Liver (tissue), 9 donors: ENCODE results near the gene ZBTB17. TPM values are rescaled to one million over a fixed set of nuclear protein-coding genes. Genes with fewer than 3 reads are reported as not detected.
"Not testable (repeated sequence)": the region's sequence is repeated elsewhere in the genome, so short reads cannot be mapped to it uniquely, and the experiment has no call there.

ENCODE experiments used
- DNase-seq: peaks from one replicate; pipeline ENCODE4 v3.0.0-alpha.2; 2017; ENCODE audit warnings: low spot score
- H3K27ac ChIP-seq, 2 donors: one replicate each; pipeline ENCODE4 v1.7.0; 2013; ENCODE audit warnings: inconsistent platforms in 2 of 2, low read length in 2 of 2, control low read depth in 1 of 2, low read depth in 1 of 2, mild to moderate bottlenecking in 1 of 2
- H3K27me3 ChIP-seq, 4 donors: one replicate each; pipeline versions ENCODE4 v1.6.1 to v1.7.0; 2013; ENCODE audit warnings: low read length in 3 of 4, inconsistent platforms in 1 of 4, mild to moderate bottlenecking in 1 of 4, moderate library complexity in 1 of 4; ENCODE audit not compliant: control insufficient read depth in 4 of 4, insufficient read depth in 4 of 4
- H3K36me3 ChIP-seq, 4 donors: one replicate each; pipeline versions ENCODE4 v1.6.1 to v1.7.0; 2013; ENCODE audit warnings: low read length in 3 of 4, mild to moderate bottlenecking in 3 of 4, low read depth in 1 of 4, moderate library complexity in 1 of 4; ENCODE audit not compliant: control insufficient read depth in 4 of 4, insufficient read depth in 3 of 4
- H3K4me1 ChIP-seq, 4 donors: one replicate each; pipeline versions ENCODE4 v1.6.1 to v1.7.0; 2013; ENCODE audit warnings: low read length in 3 of 4, mild to moderate bottlenecking in 3 of 4, moderate library complexity in 1 of 4; ENCODE audit not compliant: control insufficient read depth in 4 of 4, insufficient read depth in 4 of 4
- H3K4me3 ChIP-seq, 3 donors: one replicate each; pipeline versions ENCODE4 v1.6.1 to v1.7.0; 2013; ENCODE audit warnings: low read length in 3 of 3, control low read depth in 1 of 3, low read depth in 1 of 3, mild to moderate bottlenecking in 1 of 3
- H3K9ac ChIP-seq, 2 donors: one replicate each; pipeline ENCODE4 v1.7.0; 2013; ENCODE audit warnings: low read length in 2 of 2, mild to moderate bottlenecking in 2 of 2, moderate library complexity in 2 of 2, control low read depth in 1 of 2, low read depth in 1 of 2
- H3K9me3 ChIP-seq, 4 donors: one replicate each; pipeline versions ENCODE4 v1.6.1 to v1.7.0; 2013; ENCODE audit warnings: low read length in 3 of 4; ENCODE audit not compliant: control insufficient read depth in 4 of 4
- ATF3 ChIP-seq: IDR thresholded peaks from 2 replicates; pipeline ENCODE4 v1.6.1; 2016; ENCODE audit warnings: antibody characterized with exemption
- CTCF ChIP-seq: fragments of 150-350 bp; IDR thresholded peaks from 2 replicates; pipeline ENCODE4 v1.5.1; 2017; ENCODE audit warnings: improper control_type of control experiment, low read depth, low read length; ENCODE audit not compliant: missing input control
- EGR1 ChIP-seq, 2 donors: IDR thresholded peaks; 2 replicates each; pipeline ENCODE4 v1.6.1; 2016 to 2018; ENCODE audit warnings: antibody characterized with exemption in 2 of 2, low read depth in 2 of 2
- FOXA1 ChIP-seq: IDR thresholded peaks from 2 replicates; pipeline ENCODE4 v1.6.1; 2016; ENCODE audit warnings: antibody characterized with exemption
- FOXA2 ChIP-seq: IDR thresholded peaks from 2 replicates; pipeline ENCODE4 v1.6.1; 2016; ENCODE audit warnings: antibody characterized with exemption
- GABPA ChIP-seq, 2 donors: IDR thresholded peaks in 1 of 2; conservative IDR thresholded peaks in 1 of 2; 2 replicates each; pipeline ENCODE4 v1.6.1; 2016; ENCODE audit warnings: antibody characterized with exemption in 2 of 2, mild to moderate bottlenecking in 1 of 2, moderate library complexity in 1 of 2
- HNF4A ChIP-seq, 2 donors: conservative IDR thresholded peaks; 2 replicates each; pipeline ENCODE4 v1.6.1; 2016; ENCODE audit warnings: antibody characterized with exemption in 2 of 2, mild to moderate bottlenecking in 2 of 2
- HNF4G ChIP-seq: IDR thresholded peaks from 2 replicates; pipeline ENCODE4 v1.6.1; 2016; ENCODE audit warnings: antibody characterized with exemption
- JUND ChIP-seq, 2 donors: IDR thresholded peaks; 2 replicates each; pipeline ENCODE4 v1.6.1; 2016; ENCODE audit warnings: antibody characterized with exemption in 2 of 2
- MAX ChIP-seq: IDR thresholded peaks from 2 replicates; pipeline ENCODE4 v1.6.1; 2016; ENCODE audit warnings: antibody characterized with exemption
- NR2F2 ChIP-seq: IDR thresholded peaks from 2 replicates; pipeline ENCODE4 v1.6.1; 2016; ENCODE audit warnings: antibody characterized with exemption
- RAD21 ChIP-seq, 2 donors: IDR thresholded peaks; 2 replicates each; pipeline ENCODE4 v1.6.1; 2016; ENCODE audit warnings: antibody characterized with exemption in 2 of 2, mild to moderate bottlenecking in 2 of 2
- REST ChIP-seq: IDR thresholded peaks from 2 replicates; pipeline ENCODE4 v1.6.1; 2016; ENCODE audit warnings: antibody characterized with exemption, mild to moderate bottlenecking
- RXRA ChIP-seq, 2 donors: IDR thresholded peaks; 2 replicates each; pipeline ENCODE4 v1.6.1; 2017 to 2018; ENCODE audit warnings: antibody characterized with exemption in 2 of 2, mild to moderate bottlenecking in 1 of 2
- SP1 ChIP-seq: IDR thresholded peaks from 2 replicates; pipeline ENCODE4 v1.6.1; 2018; ENCODE audit warnings: antibody characterized with exemption, mild to moderate bottlenecking
- TAF1 ChIP-seq: conservative IDR thresholded peaks from 2 replicates; pipeline ENCODE4 v1.6.1; 2016; ENCODE audit warnings: antibody characterized with exemption, mild to moderate bottlenecking
- ZBTB33 ChIP-seq: IDR thresholded peaks from 2 replicates; pipeline ENCODE4 v1.6.1; 2016; ENCODE audit warnings: antibody characterized with exemption
- WGBS: extraction: QIAGEN DNeasy Blood & Tissue Kit; methylation state at CpG from one replicate; pipeline ENCODE4 v1.1.7; 2013; 5-methylcytosine and 5-hydroxymethylcytosine counted together
- polyA plus RNA-seq, 2 donors: library from polyadenylated mRNA; stranded (reverse) in 1 of 2; unstranded in 1 of 2; fragments of 200-250 nt in 1 of 2; fragments of >200 nt in 1 of 2; fragmentation: Nextera tagmentation in 1 of 2; extraction: Ambion mirVana in 1 of 2; gene quantifications; one replicate each; pipeline versions ENCODE4 v1.2.1 to v1.2.3, GENCODE V29; 2013 to 2015
- total RNA-seq, 2 donors: library from RNA; depleted of rRNA; stranded (reverse); fragments of >200 nt; gene quantifications; one replicate each; pipeline ENCODE4 v1.2.3, GENCODE V29; 2014
- donor health status: healthy.
- donor health status: healthy.
- donor health status: healthy.
- donor health status: healthy.
- donor health status: healthy.

Gene ZBTB17
- total and polyA plus RNA-seq, 4 donors, result 8.9 to 15.1 (median 9.9) TPM

- no peak overlapping the region for H3K4me3 ChIP-seq
- no peaks in the 10 kb centered on the region for H3K9me3 ChIP-seq
- TF ChIP-seq FOXA2, result no peak
- TF ChIP-seq NR2F2, result no peak
- TF ChIP-seq FOXA1, result no peak
- no peak for TF ChIP-seq MAX
- no peak for TF ChIP-seq HNF4A (conservative IDR thresholded peaks at IDR 0.05)
- TF ChIP-seq TAF1, result no peak
- no peak for TF ChIP-seq JUND (IDR thresholded peaks at IDR 0.05)
- no peak for TF ChIP-seq CTCF
- no peak for DNase-seq
- 95% methylated on average over 17 of the region's 17 CpGs for WGBS
- no peak overlapping the region for H3K27ac ChIP-seq
- peaks cover 12 to 82% (median 67%) of the 10 kb centered on the region in 4 donors for H3K36me3 ChIP-seq
- no peaks in the 10 kb centered on the region for H3K27me3 ChIP-seq
- no peaks in the 10 kb centered on the region for H3K4me1 ChIP-seq
- H3K9ac ChIP-seq, result no peak overlapping the region
Observed at GRCh38 chr1:15928971-15929965, 46.6 kb downstream of the ZBTB17 start.

- not testable (repeated sequence) for H3K9me3 ChIP-seq, H3K9ac ChIP-seq, H3K27me3 ChIP-seq, H3K4me1 ChIP-seq, H3K27ac ChIP-seq, H3K4me3 ChIP-seq, DNase-seq
- peaks cover 4 to 85% (median 62%) of the 10 kb centered on the region in 4 donors for H3K36me3 ChIP-seq
- WGBS, result 93% methylated on average over 8 of the region's 8 CpGs
Observed at GRCh38 chr1:15926448-15926847, 49.5 kb downstream of the ZBTB17 start.

- no peaks in the 10 kb centered on the region for H3K4me1 ChIP-seq
- no peaks in the 10 kb centered on the region for H3K27me3 ChIP-seq
- H3K27ac ChIP-seq, result no peak overlapping the region
- H3K36me3 ChIP-seq, result peaks cover 5 to 76% (median 48%) of the 10 kb centered on the region in 4 donors
- no peak overlapping the region for H3K4me3 ChIP-seq
- 92% methylated on average over 2 of the region's 2 CpGs for WGBS
- no peaks in the 10 kb centered on the region for H3K9me3 ChIP-seq
- H3K9ac ChIP-seq, result no peak overlapping the region
- DNase-seq, result no peak
- TF ChIP-seq EGR1 (IDR thresholded peaks at IDR 0.05; ENCODE audit: low read depth in 2 of 2) (no peak), GABPA (IDR thresholded peaks at IDR 0.05 in 1 of 2, conservative IDR thresholded peaks at IDR 0.05 in 1 of 2) (no peak), ZBTB33 (no peak), RXRA (IDR thresholded peaks at IDR 0.05) (no peak), ATF3 (no peak), RAD21 (IDR thresholded peaks at IDR 0.05) (no peak), JUND (IDR thresholded peaks at IDR 0.05) (no peak), SP1 (no peak), FOXA2 (no peak), HNF4G (no peak), CTCF (no peak), REST (no peak)
Observed at GRCh38 chr1:15923241-15923640, 52.7 kb downstream of the ZBTB17 start.
